Measurements from ENCODE around the gene ALPP. TPM values are rescaled to one million over a fixed set of nuclear protein-coding genes. Genes with fewer than 3 reads are reported as not detected.

ALPP gene
- total RNA-seq, 2 experiments from 2014 or later, result not detected

- no peaks in the 10 kb centered on the region for H3K9me3 ChIP-seq (ENCODE audit: low read length)
- no peaks in the 10 kb centered on the region for H3K9me2 ChIP-seq (ENCODE audit: insufficient read depth, low read length)
- intact Hi-C loops (cut with micrococcal nuclease; ENCODE audit: unreplicated experiment), result no loop called here
- H3K4me1 ChIP-seq (ENCODE audit: insufficient read depth, low read length, poor library complexity, severe bottlenecking), result no peaks in the 10 kb centered on the region
- ChIA-PET POLR2A (no interaction called here), CTCF (ENCODE audit: unreplicated experiment) (no interaction called here)
- H3K36me3 ChIP-seq (ENCODE audit: insufficient read depth, low read length), result no peaks in the 10 kb centered on the region
- no peak for DNase-seq (ENCODE audit: low spot score)
- H3K79me2 ChIP-seq (ENCODE audit: insufficient read depth, low read depth, low read length), result no peaks in the 10 kb centered on the region
- no peak overlapping the region for H3K27ac ChIP-seq (ENCODE audit: low read depth, low read length, poor library complexity, severe bottlenecking)
- no TSS peak for BruUV-seq (replicated peaks)
- no peak overlapping the region for H3K4me2 ChIP-seq (ENCODE audit: low read length)
- H3K4me3 ChIP-seq (ENCODE audit: low read depth, low read length, poor library complexity, severe bottlenecking), result no peak overlapping the region
- no peak for TF ChIP-seq CTCF (conservative IDR thresholded peaks at IDR 0.05; ENCODE audit: low read length)
- no peak for TF ChIP-seq EZH2phosphoT487 (IDR thresholded peaks at IDR 0.05; ENCODE audit: borderline replicate concordance, low read depth, low read length)
- H4K20me1 ChIP-seq (ENCODE audit: insufficient read depth, low read length), result no peaks in the 10 kb centered on the region
- no peak overlapping the region for H2AFZ ChIP-seq (ENCODE audit: low read length)
Measured at GRCh38 chr2:232410238-232410900, 31.8 kb downstream of the ALPP start.

GRCh38 chr2:232411901-232412629 is 33.5 kb downstream of the ALPP start:
- POLR2A ChIA-PET, result interaction anchor here (0.8 kb wide), 1 partner anchor 1908 kb away, joined by 3 read pairs; no protein-coding TSS in a partner anchor

More at GRCh38 chr2:232411901-232412629, 33.5 kb downstream of the ALPP start:
- Histone ChIP-seq H3K9me3 (ENCODE audit: low read length) (no peaks in the 10 kb centered on the region), H3K4me2 (ENCODE audit: low read length) (no peak overlapping the region), H3K4me1 (ENCODE audit: insufficient read depth, low read length, poor library complexity, severe bottlenecking) (no peaks in the 10 kb centered on the region), H3K79me2 (ENCODE audit: insufficient read depth, low read depth, low read length) (no peaks in the 10 kb centered on the region), H3K9me2 (ENCODE audit: insufficient read depth, low read length) (no peaks in the 10 kb centered on the region), H2AFZ (ENCODE audit: low read length) (no peak overlapping the region), H3K36me3 (ENCODE audit: insufficient read depth, low read length) (no peaks in the 10 kb centered on the region), H4K20me1 (ENCODE audit: insufficient read depth, low read length) (no peaks in the 10 kb centered on the region), H3K4me3 (ENCODE audit: low read depth, low read length, poor library complexity, severe bottlenecking) (no peak overlapping the region), H3K27ac (ENCODE audit: low read depth, low read length, poor library complexity, severe bottlenecking) (no peak overlapping the region)
- TF ChIP-seq EZH2phosphoT487 (IDR thresholded peaks at IDR 0.05; ENCODE audit: borderline replicate concordance, low read depth, low read length) (no peak), CTCF (conservative IDR thresholded peaks at IDR 0.05; ENCODE audit: low read length) (no peak)
- DNase-seq (ENCODE audit: low spot score), result no peak
- BruUV-seq (replicated peaks), result no TSS peak
- CTCF ChIA-PET (ENCODE audit: unreplicated experiment), result no interaction called here
- intact Hi-C loops (cut with micrococcal nuclease; ENCODE audit: unreplicated experiment), result no loop called here
